K562 (cell line): ENCODE results near the gene SUCNR1. TPM values are rescaled to one million over a fixed set of nuclear protein-coding genes. Genes with fewer than 3 reads are reported as not detected.

Source experiments
- ATAC-seq: fragments of 200-7000 bp; cut with Tn5 transposase; 3 replicates; pipeline ENCODE4 v1.9.1; 2020; ENCODE audit warnings: moderate library complexity
- BruUV-seq: library from RNA; stranded (reverse); fragments of 400-500 nt; replicated peaks from 2 replicates; lab custom pipeline; 2021; lab: Mats Ljungman, UMichigan
- CTCF ChIA-PET: fragments of 300-600 bp; formaldehyde crosslinking; extraction: SDS; loops from one replicate; lab custom pipeline; 2021; ENCODE audit warnings: low intra/inter-chr PET ratio; lab: Yijun Ruan, JAX
- POLR2A ChIA-PET: fragments of 300-600, 350-650 bp; sonication (Branson Sonifier 250); formaldehyde crosslinking; extraction: SDS; loops from one replicate; lab custom pipeline; 2021; ENCODE audit warnings: antibody characterized with exemption, inconsistent platforms; lab: Yijun Ruan, JAX
- DNase-seq, 4 experiments: peaks; one replicate each; pipeline versions ENCODE4 v3.0.0 to v3.0.0-alpha.2; 2011 to 2018; ENCODE audit warnings: low spot score in 3 of 4, mixed read lengths in 3 of 4; ENCODE audit errors: extremely low read depth in 1 of 4
- FAIRE-seq: peaks from 2 replicates; lab custom pipeline; 2011; peaks lifted over from hg19 to GRCh38; lab: Jason Lieb, UNC
- H2AFZ ChIP-seq: 2 replicates; pipeline ENCODE4 v1.6.0; 2011; ENCODE audit warnings: low read depth, low read length, control low read depth, inconsistent platforms
- H3K27ac ChIP-seq: fragments of 200-600 bp; 3 replicates; pipeline ENCODE4 v1.8.0; 2011; ENCODE audit warnings: low read depth, mild to moderate bottlenecking, control low read depth, inconsistent platforms, low read length, moderate library complexity, mixed read lengths; ENCODE audit errors: extremely low read depth
- H3K27me3 ChIP-seq, 2 experiments: fragments of 300-600 bp in 1 of 2; 2 replicates in 1 of 2; 3 replicates in 1 of 2; pipeline versions ENCODE4 v1.6.0 to v1.8.0; 2011; ENCODE audit warnings: inconsistent platforms in 2 of 2, low read length in 2 of 2, mild to moderate bottlenecking in 1 of 2, mixed read lengths in 1 of 2, moderate library complexity in 1 of 2; ENCODE audit not compliant: control insufficient read depth in 2 of 2, insufficient read depth in 2 of 2
- H3K36me3 ChIP-seq: fragments of 300-600 bp; 3 replicates; pipeline ENCODE4 v1.8.0; 2011; ENCODE audit warnings: mild to moderate bottlenecking, low read length, inconsistent platforms; ENCODE audit not compliant: control insufficient read depth, insufficient read depth
- H3K4me1 ChIP-seq, 2 experiments: fragments of 200-600 bp in 1 of 2; replicated peaks in 1 of 2; 2 replicates in 1 of 2; 3 replicates in 1 of 2; pipeline versions ENCODE4 v1.5.1 to v1.8.0; 2011; ENCODE audit warnings: inconsistent platforms in 2 of 2, low read length in 2 of 2, mild to moderate bottlenecking in 1 of 2, mixed read lengths in 1 of 2, moderate library complexity in 1 of 2; ENCODE audit not compliant: control insufficient read depth in 2 of 2, insufficient read depth in 2 of 2
- H3K4me2 ChIP-seq: 2 replicates; pipeline ENCODE4 v1.6.1; 2011; ENCODE audit warnings: low read length, control low read depth, inconsistent platforms, mixed read lengths; ENCODE audit not compliant: insufficient read depth
- H3K4me3 ChIP-seq: fragments of 200-600 bp; sonication (generic), shearing (Covaris generic); 2 replicates; pipeline ENCODE4 v1.5.1; 2016; ENCODE audit warnings: control low read depth, inconsistent platforms
- H3K79me2 ChIP-seq: fragments of 200-600 bp; 3 replicates; pipeline ENCODE4 v1.8.0; 2011; ENCODE audit warnings: low read length, inconsistent platforms; ENCODE audit not compliant: control insufficient read depth, insufficient read depth
- H3K9ac ChIP-seq, 2 experiments: 2 replicates each; pipeline versions ENCODE4 v1.6.0 to v1.6.1; 2011; ENCODE audit warnings: low read depth in 2 of 2, low read length in 2 of 2, control low read depth in 1 of 2, inconsistent platforms in 1 of 2, mild to moderate bottlenecking in 1 of 2, mixed read lengths in 1 of 2; ENCODE audit not compliant: insufficient read depth in 1 of 2
- H3K9me1 ChIP-seq: one replicate; pipeline ENCODE4 v1.6.0; 2011; ENCODE audit warnings: inconsistent platforms, mild to moderate bottlenecking, low read length, moderate library complexity; ENCODE audit not compliant: control insufficient read depth, insufficient read depth
- H3K9me3 ChIP-seq: replicated peaks from 2 replicates; pipeline ENCODE4 v1.5.1; 2011; ENCODE audit warnings: low read depth, low read length, inconsistent platforms; ENCODE audit not compliant: control insufficient read depth, insufficient read depth
- H4K20me1 ChIP-seq: replicated peaks from 2 replicates; pipeline ENCODE4 v1.6.1; 2011; ENCODE audit warnings: low read length, inconsistent platforms, mixed read lengths; ENCODE audit not compliant: control insufficient read depth, insufficient read depth
- FOXM1 ChIP-seq, 2 experiments: fragments of 450-650 bp in 1 of 2; sonication (generic) in 1 of 2; formaldehyde crosslinking in 1 of 2; IDR thresholded peaks; 2 replicates each; pipeline versions ENCODE4 v1.6.1 to v1.9.0; 2017 to 2022; ENCODE audit warnings: low read depth in 2 of 2, mild to moderate bottlenecking in 2 of 2, missing genetic modification reagents in 1 of 2, moderate library complexity in 1 of 2
- ILK ChIP-seq: fragments of 450-650 bp; IDR thresholded peaks from 2 replicates; pipeline ENCODE4 v1.6.1; 2016; ENCODE audit warnings: missing genetic modification characterization, low read depth, mild to moderate bottlenecking, missing compliant biosample characterization, moderate library complexity, borderline replicate concordance
- KDM1A ChIP-seq, 2 experiments: fragments of 450-650 bp; IDR thresholded peaks; 2 replicates each; pipeline ENCODE4 v1.6.1; 2016; ENCODE audit warnings: mild to moderate bottlenecking in 2 of 2
- KDM4B ChIP-seq, 2 experiments: fragments of 450-650 bp in 1 of 2; sonication (generic) in 1 of 2; IDR thresholded peaks; 2 replicates each; pipeline ENCODE4 v1.6.1; 2016 to 2017; ENCODE audit warnings: borderline replicate concordance in 2 of 2, antibody characterized with exemption in 1 of 2, low read depth in 1 of 2, mild to moderate bottlenecking in 1 of 2
- MECOM ChIP-seq: fragments of 250-450 bp; sonication (Bioruptor Pico); IDR thresholded peaks from 2 replicates; pipeline ENCODE4 v1.8.0; 2022; ENCODE audit warnings: inconsistent platforms
- RUNX1 ChIP-seq: sonication (generic); IDR thresholded peaks from 2 replicates; pipeline ENCODE4 v1.6.1; 2016; ENCODE audit warnings: antibody characterized with exemption, low read depth
- SMAD2 ChIP-seq: fragments of 150-350 bp; IDR thresholded peaks from 2 replicates; pipeline ENCODE4 v1.6.1; 2014; ENCODE audit warnings: low read depth, mild to moderate bottlenecking, low read length
- SNIP1 ChIP-seq: fragments of 450-650 bp; IDR thresholded peaks from 2 replicates; pipeline ENCODE4 v1.7.1; 2017; ENCODE audit warnings: low read depth, mild to moderate bottlenecking
- TARDBP ChIP-seq: fragments of 450-650 bp; IDR thresholded peaks from 2 replicates; pipeline ENCODE4 v1.6.1; 2016
- TSC22D4 ChIP-seq: fragments of 450-650 bp; IDR thresholded peaks from 2 replicates; pipeline ENCODE4 v1.6.1; 2016; ENCODE audit warnings: missing genetic modification characterization, missing biosample characterization, control low read depth
- ZNF785 ChIP-seq: fragments of 250-450 bp; sonication (Bioruptor Pico); IDR thresholded peaks from 2 replicates; pipeline ENCODE4 v1.4.0; 2020; ENCODE audit warnings: mild to moderate bottlenecking
- in situ Hi-C: fragments of 300-500 bp; cut with MboI; formaldehyde crosslinking; loops from 4 replicates; pipeline ENCODE4 v1.15.0; 2018; ENCODE audit warnings: inconsistent platforms, mixed read lengths
- intact Hi-C: fragments of 100-400 bp; cut with micrococcal nuclease; formaldehyde crosslinking; loops from 2 replicates; pipeline ENCODE4 v1.14.2; 2022
- polyA plus RNA-seq, 8 experiments: library from polyadenylated mRNA; depleted of rRNA in 4 of 8; stranded (reverse) in 5 of 8; unstranded in 3 of 8; fragments of >200 nt; fragmentation: Nextera tagmentation in 2 of 8; fragmentation: Illumina TruSeq in 1 of 8; extraction: Ambion mirVana in 2 of 8; extraction: Trizol in 1 of 8; gene quantifications; 2 replicates each; pipeline versions ENCODE4 v1.2.1 to v1.2.3, GENCODE V29; 2011 to 2014; ENCODE audit warnings: inconsistent platforms in 1 of 8, missing spikeins in 1 of 8
- total RNA-seq, 7 experiments: library from RNA; depleted of rRNA in 6 of 7; stranded (reverse); fragments of >200 nt in 6 of 7; fragmentation: Illumina TruSeq in 2 of 7; extraction: Trizol in 2 of 7; gene quantifications; 2 replicates each; pipeline versions ENCODE4 v1.2.1 to v1.2.3, GENCODE V29; 2011 to 2021; ENCODE audit warnings: low replicate concordance in 1 of 7
- TF ChIP-seq, protein P1 (sequence below): sonication (generic); IDR thresholded peaks from 2 replicates; pipeline ENCODE4 v1.6.1; 2016
- TF ChIP-seq, protein P2 (sequence below): fragments of 450-650 bp; formaldehyde crosslinking; IDR thresholded peaks from 2 replicates; pipeline ENCODE4 v1.4.0; 2020; ENCODE audit warnings: mild to moderate bottlenecking
- TF ChIP-seq, protein P3 (sequence below): sonication (generic); formaldehyde crosslinking; IDR thresholded peaks from 2 replicates; pipeline ENCODE4 v1.8.0; 2022; ENCODE audit warnings: missing genetic modification reagents, mild to moderate bottlenecking, moderate library complexity, borderline replicate concordance

Gene SUCNR1
- total and polyA plus RNA-seq, 9 of the 15 experiments (the other 6 are each of a cell fraction or from before 2014, with no cell fraction given), result 0.04 to 0.54 (median 0.13) TPM

DNA sequence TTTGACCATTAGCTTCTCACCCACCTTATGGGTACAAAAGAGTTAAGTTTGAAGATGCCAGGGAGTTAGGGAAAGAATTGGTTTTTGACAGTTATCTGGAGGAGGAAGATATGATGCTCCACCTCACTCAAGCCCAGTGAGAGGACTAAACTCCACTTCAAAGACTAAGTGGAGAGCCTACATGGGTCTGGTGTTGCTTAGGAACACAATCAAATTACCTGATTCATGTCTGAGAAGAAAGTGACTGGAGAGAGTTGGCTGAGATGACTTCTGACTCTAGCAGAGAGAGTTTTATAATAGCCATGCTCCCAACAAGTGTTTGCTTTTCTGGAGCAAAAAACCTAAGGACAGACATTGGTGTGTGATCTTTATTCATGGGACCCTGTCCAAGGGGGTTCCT is 43.3 kb downstream of the SUCNR1 start:
- in situ Hi-C loops (loop anchor here (10.0 kb wide), 1 partner anchor 482 kb away; no protein-coding TSS in a partner anchor), intact Hi-C loops (loop anchor here (5.0 to 10.0 kb wide), 2 partner anchors 254 to 752 kb away; no protein-coding TSS in a partner anchor)
- ChIA-PET POLR2A (interaction anchor here (0.6 kb wide), 1 partner anchor 744 kb away, joined by 3 read pairs; no protein-coding TSS in a partner anchor), CTCF (interaction anchor here (1.0 to 1.6 kb wide), 2 partner anchors 9 to 78 kb away, joined by 3 read pairs; no protein-coding TSS in a partner anchor)
- Histone ChIP-seq H3K9me3 (no peaks in the 10 kb centered on the region), H4K20me1 (no peaks in the 10 kb centered on the region), H3K27ac (no peak overlapping the region), H3K36me3 (no peaks in the 10 kb centered on the region), H3K4me3 (no peak overlapping the region), H3K79me2 (no peaks in the 10 kb centered on the region), H2AFZ (no peak overlapping the region), H3K27me3 (no peaks in the 10 kb centered on the region), H3K9me1 (no peaks in the 10 kb centered on the region), H3K4me1 (no peaks in the 10 kb centered on the region; a peak in 1 of 5 replicates), H3K9ac (no peak overlapping the region), H3K4me2 (no peak overlapping the region)
- DNase-seq (no peak), ATAC-seq (no peak; the same call in 2 of the 3 replicates), FAIRE-seq (no peak)
- BruUV-seq, result no TSS peak
- TF ChIP-seq, protein P1, sequence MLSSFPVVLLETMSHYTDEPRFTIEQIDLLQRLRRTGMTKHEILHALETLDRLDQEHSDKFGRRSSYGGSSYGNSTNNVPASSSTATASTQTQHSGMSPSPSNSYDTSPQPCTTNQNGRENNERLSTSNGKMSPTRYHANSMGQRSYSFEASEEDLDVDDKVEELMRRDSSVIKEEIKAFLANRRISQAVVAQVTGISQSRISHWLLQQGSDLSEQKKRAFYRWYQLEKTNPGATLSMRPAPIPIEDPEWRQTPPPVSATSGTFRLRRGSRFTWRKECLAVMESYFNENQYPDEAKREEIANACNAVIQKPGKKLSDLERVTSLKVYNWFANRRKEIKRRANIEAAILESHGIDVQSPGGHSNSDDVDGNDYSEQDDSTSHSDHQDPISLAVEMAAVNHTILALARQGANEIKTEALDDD, result no peak
- TF ChIP-seq KDM1A (IDR thresholded peaks at IDR 0.05), result no peak
- TF ChIP-seq TARDBP, result no peak
- TF ChIP-seq, protein P2, sequence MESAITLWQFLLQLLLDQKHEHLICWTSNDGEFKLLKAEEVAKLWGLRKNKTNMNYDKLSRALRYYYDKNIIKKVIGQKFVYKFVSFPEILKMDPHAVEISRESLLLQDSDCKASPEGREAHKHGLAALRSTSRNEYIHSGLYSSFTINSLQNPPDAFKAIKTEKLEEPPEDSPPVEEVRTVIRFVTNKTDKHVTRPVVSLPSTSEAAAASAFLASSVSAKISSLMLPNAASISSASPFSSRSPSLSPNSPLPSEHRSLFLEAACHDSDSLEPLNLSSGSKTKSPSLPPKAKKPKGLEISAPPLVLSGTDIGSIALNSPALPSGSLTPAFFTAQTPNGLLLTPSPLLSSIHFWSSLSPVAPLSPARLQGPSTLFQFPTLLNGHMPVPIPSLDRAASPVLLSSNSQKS (CRISPR knock-in tag), result no peak
- TF ChIP-seq RUNX1, result no peak
- no peak for TF ChIP-seq SMAD2
- no peak for TF ChIP-seq SNIP1
- TF ChIP-seq, protein P3, sequence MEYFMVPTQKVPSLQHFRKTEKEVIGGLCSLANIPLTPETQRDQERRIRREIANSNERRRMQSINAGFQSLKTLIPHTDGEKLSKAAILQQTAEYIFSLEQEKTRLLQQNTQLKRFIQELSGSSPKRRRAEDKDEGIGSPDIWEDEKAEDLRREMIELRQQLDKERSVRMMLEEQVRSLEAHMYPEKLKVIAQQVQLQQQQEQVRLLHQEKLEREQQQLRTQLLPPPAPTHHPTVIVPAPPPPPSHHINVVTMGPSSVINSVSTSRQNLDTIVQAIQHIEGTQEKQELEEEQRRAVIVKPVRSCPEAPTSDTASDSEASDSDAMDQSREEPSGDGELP, result no peak
- TF ChIP-seq ILK (tag), result no peak
- TF ChIP-seq MECOM (CRISPR knock-in tag), result no peak
- no peak for TF ChIP-seq FOXM1 (IDR thresholded peaks at IDR 0.05; ENCODE audit: low read depth)
- no peak for TF ChIP-seq FOXM1 (CRISPR knock-in tag; IDR thresholded peaks at IDR 0.05; ENCODE audit: low read depth)
- no peak for TF ChIP-seq KDM4B (IDR thresholded peaks at IDR 0.05; ENCODE audit: borderline replicate concordance in 2 of 2, low read depth in 1 of 2)
- no peak for TF ChIP-seq ZNF785
- TF ChIP-seq TSC22D4 (tag), result no peak
